Heart left ventricle (tissue), 13 donors: ENCODE measurements around the gene NSUN2.

ENCODE experiments used
- POLR2A ChIP-seq, 2 donors: fragments of 450-650 bp; IDR thresholded peaks; one replicate each; pipeline ENCODE4 v1.6.1; 2017; ENCODE audit warnings: antibody characterized with exemption in 2 of 2, mild to moderate bottlenecking in 2 of 2, moderate library complexity in 2 of 2
- TF ChIP-seq, protein P1 (sequence below), 12 donors: fragments of 200-600 bp; sonication (generic) in 4 of 12; IDR thresholded peaks; one replicate each; pipeline versions ENCODE4 v1.5.0 to v1.8.0; 2018 to 2022; ENCODE audit warnings: antibody characterized with exemption in 12 of 12, mild to moderate bottlenecking in 5 of 12
- donor health status: ischemic (EF 13 %, LVEDD 7.1; RV severe dilation, severe dysfunction).
- donor health status: DM: no; HTN: yes; CAD: no.
- donor health status: DM: no; HTN: no; CAD: no.
- donor health status: ischemic (EF 25% LVEDD 6.9; RV normal size, moderate dysfunction).
- donor health status: ischemic (EF 25% LVEDD 5.7; RV mildly dilated, moderate dysfunction).
- donor health status: ischemic (EF 35%, LVEDD 5.7; RV mildly dilated, moderate dysfunction).
- donor health status: nonischemic (EF 11% LVEDD 7.7; RV severe dilation, severe dysfunction).
- donor health status: DM: yes; HTN: yes; CAD: no.
- donor health status: PGD.
- donor health status: ischemic (EF 29% LVEDD 5.4; RV normal size, mild dysfunction).
- donor health status: nonischemic (EF 23%, LVEDD 6.1; RV moderate dilation, normal function).

DNA sequence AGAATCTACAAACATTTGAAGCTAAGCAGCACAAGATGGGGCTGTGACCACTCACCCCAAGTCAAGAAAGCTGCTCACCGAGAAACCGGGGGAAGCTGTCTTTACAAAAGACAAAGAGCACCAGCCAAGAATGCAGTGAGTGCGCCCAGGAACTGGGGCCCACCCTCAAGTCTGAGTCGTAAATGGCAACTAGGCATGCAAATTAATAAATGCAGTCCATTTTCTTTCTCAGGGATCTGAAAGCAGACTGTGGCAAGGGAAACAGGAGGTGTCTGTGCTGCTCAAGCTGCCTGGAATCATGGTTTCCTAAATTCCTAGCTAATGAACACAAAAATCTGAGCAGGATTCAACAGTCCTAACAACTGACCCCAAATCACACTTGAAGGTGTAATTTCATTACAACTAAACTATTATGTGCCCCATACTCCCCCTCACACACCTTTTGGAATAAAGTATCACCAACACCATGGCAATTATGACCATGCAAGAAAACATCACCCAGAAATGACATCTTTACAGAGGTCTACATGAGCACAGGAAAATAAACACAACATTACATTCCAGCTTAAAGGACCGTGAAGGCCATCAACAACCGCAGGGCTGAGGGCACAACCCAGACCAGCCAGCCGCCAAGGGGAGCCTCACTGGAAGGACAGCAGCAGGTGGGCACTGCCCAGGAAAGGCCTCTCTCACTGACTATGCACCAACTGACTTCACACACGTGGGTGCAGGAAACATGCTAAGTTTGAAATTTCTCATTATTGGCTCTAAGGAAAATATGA, 17.6 kb downstream of the NSUN2 start:
- TF ChIP-seq, protein P1, sequence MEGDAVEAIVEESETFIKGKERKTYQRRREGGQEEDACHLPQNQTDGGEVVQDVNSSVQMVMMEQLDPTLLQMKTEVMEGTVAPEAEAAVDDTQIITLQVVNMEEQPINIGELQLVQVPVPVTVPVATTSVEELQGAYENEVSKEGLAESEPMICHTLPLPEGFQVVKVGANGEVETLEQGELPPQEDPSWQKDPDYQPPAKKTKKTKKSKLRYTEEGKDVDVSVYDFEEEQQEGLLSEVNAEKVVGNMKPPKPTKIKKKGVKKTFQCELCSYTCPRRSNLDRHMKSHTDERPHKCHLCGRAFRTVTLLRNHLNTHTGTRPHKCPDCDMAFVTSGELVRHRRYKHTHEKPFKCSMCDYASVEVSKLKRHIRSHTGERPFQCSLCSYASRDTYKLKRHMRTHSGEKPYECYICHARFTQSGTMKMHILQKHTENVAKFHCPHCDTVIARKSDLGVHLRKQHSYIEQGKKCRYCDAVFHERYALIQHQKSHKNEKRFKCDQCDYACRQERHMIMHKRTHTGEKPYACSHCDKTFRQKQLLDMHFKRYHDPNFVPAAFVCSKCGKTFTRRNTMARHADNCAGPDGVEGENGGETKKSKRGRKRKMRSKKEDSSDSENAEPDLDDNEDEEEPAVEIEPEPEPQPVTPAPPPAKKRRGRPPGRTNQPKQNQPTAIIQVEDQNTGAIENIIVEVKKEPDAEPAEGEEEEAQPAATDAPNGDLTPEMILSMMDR (IDR thresholded peaks at IDR 0.05), result no peak
- TF ChIP-seq POLR2A (IDR thresholded peaks at IDR 0.05), result no peak
